ENCODE data around the gene PPP1CB. TPM values are rescaled to one million over a fixed set of nuclear protein-coding genes. Genes with fewer than 3 reads are reported as not detected.
A peak's percentile ranks its signal among the peaks of the same experiment; 100 is the strongest.

The PPP1CB gene
- total and polyA plus RNA-seq, 10 of the 15 experiments (the other 5 are each of a cell fraction or from before 2014, with no cell fraction given) = 37.5 to 176 (median 84.9) TPM

DNA sequence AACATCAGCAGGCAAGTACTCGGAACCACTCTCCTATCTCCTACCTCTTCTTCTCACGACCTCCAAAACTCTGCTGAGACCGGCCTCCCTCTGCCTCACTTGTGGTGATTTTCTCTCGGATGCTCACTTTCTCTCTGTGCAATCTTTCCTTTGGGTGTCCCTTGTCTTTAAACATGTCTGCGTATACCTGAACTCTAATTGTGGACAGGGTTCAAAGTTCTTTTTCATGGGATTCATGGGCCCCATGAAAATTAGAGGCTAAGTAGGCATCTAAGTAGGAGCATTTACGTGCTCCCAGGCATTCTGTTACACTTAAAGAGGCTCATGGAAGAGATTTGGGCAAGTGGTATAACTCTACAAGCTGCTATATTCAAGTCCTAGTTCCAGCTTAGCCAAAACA, 2.1 kb upstream of the PPP1CB start:
- H3K9me3 ChIP-seq (replicated peaks; ENCODE audit: control insufficient read depth, insufficient read depth, low read length) = no peaks in the 10 kb centered on the region
- H3K9ac ChIP-seq (ENCODE audit: control insufficient read depth, insufficient read depth, low read length) = no peak overlapping the region
- peaks cover 42% of the 10 kb centered on the region for H3K79me2 ChIP-seq (ENCODE audit: control insufficient read depth, insufficient read depth, low read length)
- no peak overlapping the region for H3K4me3 ChIP-seq
- no peak for TF ChIP-seq ATF7 (IDR thresholded peaks at IDR 0.05; ENCODE audit: low read depth)
- H2AFZ ChIP-seq (ENCODE audit: control insufficient read depth, low read depth, low read length) = peak overlapping the region; percentile 40
- H3K4me2 ChIP-seq (ENCODE audit: control insufficient read depth, insufficient read depth) = no peak overlapping the region
- H4K20me1 ChIP-seq (ENCODE audit: control insufficient read depth, insufficient read depth) = no peaks in the 10 kb centered on the region
- peaks cover 6% of the 10 kb centered on the region; the same call in 1 of the 2 replicates for H3K4me1 ChIP-seq (ENCODE audit: control insufficient read depth, insufficient read depth, low read length)
- no TSS peak for BruUV-seq (replicated peaks)
- ChIA-PET RAD21 (ENCODE audit: unreplicated experiment) (interaction anchor here (1.1 to 2.7 kb wide), 3 partner anchors 22 to 157 kb away, joined by 3 to 14 read pairs (median 3); no protein-coding TSS in a partner anchor), SMC1A (ENCODE audit: uncharacterized antibody, unreplicated experiment) (interaction anchor here (1.1 to 3.4 kb wide), 4 partner anchors 11 to 155 kb away, joined by 3 to 12 read pairs (median 6); no protein-coding TSS in a partner anchor), POLR2A (no interaction called here), CTCF (interaction anchor here (1.6 to 12.2 kb wide), 2 partner anchors 8 to 155 kb away, joined by 7 to 155 read pairs; no protein-coding TSS in a partner anchor)
- H3K36me3 ChIP-seq (ENCODE audit: control insufficient read depth in 2 of 2, insufficient read depth in 2 of 2, low read length in 1 of 2) = no peaks in the 10 kb centered on the region
- in situ Hi-C loops (cut with MboI) = no loop called here
- no peak for FAIRE-seq
- ATAC-seq = no peak
- H3K27me3 ChIP-seq (replicated peaks in 1 of 2; ENCODE audit: control insufficient read depth in 2 of 2, insufficient read depth in 2 of 2, low read length in 1 of 2) = no peaks in the 10 kb centered on the region
- no peak overlapping the region for H3K27ac ChIP-seq (ENCODE audit: control insufficient read depth, insufficient read depth)
- intact Hi-C loops (cut with micrococcal nuclease; ENCODE audit: unreplicated experiment) = no loop called here
- WGBS (ENCODE audit: insufficient coverage, insufficient replicate concordance, low lambda C conversion rate, missing lambda C conversion rate) = 97% methylated on average over 6 of the region's 6 CpGs
- no peak for DNase-seq (ENCODE audit: low read depth, low spot score)

DNA sequence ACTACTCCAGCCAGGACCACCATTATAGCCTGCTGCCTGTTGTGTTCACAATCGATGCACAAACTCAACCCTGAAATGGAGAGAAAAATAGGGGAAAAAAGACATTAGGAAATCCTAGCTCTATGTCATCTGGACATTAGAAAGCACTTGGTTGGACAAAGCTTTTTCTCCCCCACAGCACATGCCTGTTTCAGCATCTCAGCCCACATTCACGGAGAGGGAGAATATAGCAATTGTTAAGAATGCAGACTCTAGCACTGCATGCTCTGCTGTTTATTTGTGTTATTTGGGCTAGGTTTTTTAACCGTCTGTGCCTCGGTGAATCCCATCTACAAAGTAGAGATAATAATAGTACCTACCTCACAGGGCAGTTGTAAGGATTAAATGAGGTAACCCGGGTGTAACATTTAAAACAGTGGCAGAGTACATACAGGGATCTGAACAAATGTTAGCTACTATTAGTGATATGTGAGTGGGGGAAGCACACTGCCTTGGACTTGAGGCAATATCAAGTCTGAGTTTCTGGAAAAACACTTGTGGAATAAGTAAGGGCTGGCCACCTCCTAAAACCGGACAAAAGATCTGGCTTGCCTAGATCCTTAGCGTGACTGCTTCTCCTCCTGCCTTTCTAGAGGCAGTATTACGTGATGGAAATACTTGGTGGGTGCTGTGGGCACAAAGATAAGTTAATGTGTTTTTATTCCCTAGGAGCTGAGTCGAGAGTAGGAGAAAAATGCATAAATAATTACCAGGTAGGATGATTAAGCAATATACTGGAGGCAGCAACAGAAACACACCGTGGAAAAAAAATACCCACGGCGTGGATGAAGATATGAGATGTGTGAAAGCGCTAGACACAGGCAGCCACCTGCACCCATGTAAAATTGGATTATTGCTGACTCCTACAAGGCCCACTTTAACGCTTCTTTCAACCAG, 1.0 kb upstream of the PPP1CB start:
- Histone ChIP-seq H3K9ac (ENCODE audit: control insufficient read depth, insufficient read depth, low read length) (peak overlapping the region; percentile 72), H3K9me3 (replicated peaks; ENCODE audit: control insufficient read depth, insufficient read depth, low read length) (no peaks in the 10 kb centered on the region), H2AFZ (ENCODE audit: control insufficient read depth, low read depth, low read length) (peak overlapping the region; percentile 46), H3K27me3 (replicated peaks in 1 of 2; ENCODE audit: control insufficient read depth in 2 of 2, insufficient read depth in 2 of 2, low read length in 1 of 2) (no peaks in the 10 kb centered on the region), H3K4me1 (ENCODE audit: control insufficient read depth, insufficient read depth, low read length) (peaks cover 6% of the 10 kb centered on the region; the same call in 1 of the 2 replicates), H3K36me3 (ENCODE audit: control insufficient read depth in 2 of 2, insufficient read depth in 2 of 2, low read length in 1 of 2) (no peaks in the 10 kb centered on the region), H3K27ac (ENCODE audit: control insufficient read depth, insufficient read depth) (peak overlapping the region; percentile 90), H3K4me3 (peak overlapping the region; percentile 98), H3K79me2 (ENCODE audit: control insufficient read depth, insufficient read depth, low read length) (peaks cover 53% of the 10 kb centered on the region), H4K20me1 (ENCODE audit: control insufficient read depth, insufficient read depth) (no peaks in the 10 kb centered on the region), H3K4me2 (ENCODE audit: control insufficient read depth, insufficient read depth) (peak overlapping the region; percentile 97)
- SMC1A ChIA-PET (ENCODE audit: uncharacterized antibody, unreplicated experiment) = interaction anchor here (0.8 to 3.4 kb wide), 5 partner anchors 9 to 157 kb away, joined by 3 to 12 read pairs (median 5); no protein-coding TSS in a partner anchor
- ATAC-seq (no peak), DNase-seq (ENCODE audit: low read depth, low spot score) (no peak), FAIRE-seq (no peak)
- POLR2A ChIA-PET = interaction anchor here (0.6 to 1.3 kb wide), 2 partner anchors 69 to 502 kb away, joined by 3 read pairs; no protein-coding TSS in a partner anchor
- RAD21 ChIA-PET (ENCODE audit: unreplicated experiment) = interaction anchor here (1.0 to 2.7 kb wide), 4 partner anchors 156 to 184 kb away, joined by 3 to 14 read pairs (median 7); no protein-coding TSS in a partner anchor
- intact Hi-C loops (cut with micrococcal nuclease; ENCODE audit: unreplicated experiment) = loop anchor here (10.0 kb wide), 1 partner anchor 144 kb away; the partner anchor contains the start of gene WDR43
- 7% methylated on average over 14 of the region's 14 CpGs for WGBS (ENCODE audit: insufficient coverage, insufficient replicate concordance, low lambda C conversion rate, missing lambda C conversion rate)
- in situ Hi-C loops (cut with MboI) = loop anchor here (5.0 kb wide), 1 partner anchor 153 kb away; no protein-coding TSS in a partner anchor
- CTCF ChIA-PET = interaction anchor here (0.6 to 12.2 kb wide), 5 partner anchors 9 to 1527 kb away, joined by 3 to 155 read pairs (median 3); no protein-coding TSS in a partner anchor
- BruUV-seq (replicated peaks) = TSS peak; percentile 99
- no peak for TF ChIP-seq ATF7 (IDR thresholded peaks at IDR 0.05; ENCODE audit: low read depth)
- TF ChIP-seq USF1 (IDR thresholded peaks at IDR 0.05; ENCODE audit: borderline replicate concordance, extremely low read length, insufficient read depth, low read depth, low read length) = no peak
- TF ChIP-seq, protein P1, sequence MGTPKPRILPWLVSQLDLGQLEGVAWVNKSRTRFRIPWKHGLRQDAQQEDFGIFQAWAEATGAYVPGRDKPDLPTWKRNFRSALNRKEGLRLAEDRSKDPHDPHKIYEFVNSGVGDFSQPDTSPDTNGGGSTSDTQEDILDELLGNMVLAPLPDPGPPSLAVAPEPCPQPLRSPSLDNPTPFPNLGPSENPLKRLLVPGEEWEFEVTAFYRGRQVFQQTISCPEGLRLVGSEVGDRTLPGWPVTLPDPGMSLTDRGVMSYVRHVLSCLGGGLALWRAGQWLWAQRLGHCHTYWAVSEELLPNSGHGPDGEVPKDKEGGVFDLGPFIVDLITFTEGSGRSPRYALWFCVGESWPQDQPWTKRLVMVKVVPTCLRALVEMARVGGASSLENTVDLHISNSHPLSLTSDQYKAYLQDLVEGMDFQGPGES (IDR thresholded peaks at IDR 0.05) = no peak
- TF ChIP-seq E2F4 (IDR thresholded peaks at IDR 0.05; ENCODE audit: low read depth, low read length) = no peak
- 0 out of 2 replicates have a peak, but pooled peaks have one; percentile 3 for TF ChIP-seq SMARCA5 (IDR thresholded peaks at IDR 0.05)
- no peak for TF ChIP-seq MYB (IDR thresholded peaks at IDR 0.05; ENCODE audit: borderline replicate concordance, low read depth, low read length)
- no peak for TF ChIP-seq HDAC6 (IDR thresholded peaks at IDR 0.05; ENCODE audit: unreplicated experiment)
- 0 out of 2 replicates have a peak, but pooled peaks have one; percentile 30 for TF ChIP-seq NFIC (IDR thresholded peaks at IDR 0.05; ENCODE audit: low read depth, low read length)
- TF ChIP-seq WRNIP1 (IDR thresholded peaks at IDR 0.05; ENCODE audit: borderline replicate concordance, low read depth, low read length) = 0 out of 2 replicates have a peak, but pooled peaks have one; percentile 15
- no peak for TF ChIP-seq PAX8 (IDR thresholded peaks at IDR 0.05)
- no peak for TF ChIP-seq RBBP5 (conservative IDR thresholded peaks at IDR 0.05)

Measured in GM12878 (cell line).